H1 (cell line): ENCODE measurements around the gene SLC26A1. TPM values are rescaled to one million over a fixed set of nuclear protein-coding genes. Genes with fewer than 3 reads are reported as not detected.
A peak's percentile ranks its signal among the peaks of the same experiment; 100 is the strongest.

ENCODE experiments used
- CTCF ChIA-PET: fragments of 300-600 bp; sonication (Branson Sonifier 250); formaldehyde crosslinking; loops from one replicate; lab custom pipeline; 2021; ENCODE audit not compliant: partially characterized antibody; lab: Charles Lee
- POLR2A ChIA-PET: fragments of 300-600 bp; sonication (Branson Sonifier 250); formaldehyde crosslinking; loops from one replicate; lab custom pipeline; 2021; ENCODE audit warnings: inconsistent platforms; ENCODE audit not compliant: partially characterized antibody; lab: Charles Lee
- DNase-seq, 2 experiments: peaks; one replicate each; pipeline versions ENCODE4 v3.0.0 to v3.0.0-alpha.2; 2010 to 2022; ENCODE audit warnings: low spot score in 2 of 2, low read depth in 1 of 2, mixed read lengths in 1 of 2
- FAIRE-seq: peaks from 2 replicates; lab custom pipeline; 2011; peaks lifted over from hg19 to GRCh38; lab: Jason Lieb, UNC
- H2AFZ ChIP-seq: 2 replicates; pipeline ENCODE4 v1.8.1; 2012; ENCODE audit warnings: low read length, inconsistent platforms
- H2AK5ac ChIP-seq: 2 replicates; pipeline ENCODE4 v1.6.1; 2013; ENCODE audit warnings: low read depth, low read length
- H2BK120ac ChIP-seq: replicated peaks from 2 replicates; pipeline ENCODE3; 2013; ENCODE audit warnings: low read depth, low read length, inconsistent platforms
- H2BK12ac ChIP-seq: 2 replicates; pipeline ENCODE4 v1.6.1; 2013; ENCODE audit warnings: low read depth, low read length
- H2BK15ac ChIP-seq: 2 replicates; pipeline ENCODE4 v1.6.1; 2013; ENCODE audit warnings: low read length
- H2BK20ac ChIP-seq: 2 replicates; pipeline ENCODE4 v1.6.1; 2013; ENCODE audit warnings: low read length
- H2BK5ac ChIP-seq: 2 replicates; pipeline ENCODE4 v1.6.1; 2013; ENCODE audit warnings: low read depth, low read length
- H3K14ac ChIP-seq: 2 replicates; pipeline ENCODE4 v1.6.1; 2013; ENCODE audit warnings: inconsistent platforms; ENCODE audit not compliant: insufficient read length
- H3K18ac ChIP-seq: 2 replicates; pipeline ENCODE4 v1.6.1; 2013; ENCODE audit warnings: low read length; ENCODE audit errors: extremely low read depth
- H3K23ac ChIP-seq: 2 replicates; pipeline ENCODE4 v1.6.1; 2013; ENCODE audit warnings: inconsistent platforms; ENCODE audit not compliant: insufficient read length
- H3K23me2 ChIP-seq: 2 replicates; pipeline ENCODE4 v1.6.1; 2013; ENCODE audit warnings: low read depth, low read length
- H3K27ac ChIP-seq: 2 replicates; pipeline ENCODE4 v1.6.1; 2011; ENCODE audit warnings: low read depth, low read length, inconsistent platforms
- H3K27me3 ChIP-seq, 4 experiments: replicated peaks in 1 of 4; 1 replicate in 1 of 4; 2 replicates in 3 of 4; pipeline versions ENCODE4 v1.6.1 to v1.8.1; 2011 to 2013; ENCODE audit warnings: low read length in 3 of 4, mild to moderate bottlenecking in 3 of 4, inconsistent platforms in 2 of 4, mixed read lengths in 2 of 4, moderate library complexity in 1 of 4; ENCODE audit not compliant: control insufficient read depth in 3 of 4, insufficient read depth in 3 of 4; ENCODE audit errors: extremely low read depth in 1 of 4
- H3K36me3 ChIP-seq, 4 experiments: 2 replicates each; pipeline versions ENCODE4 v1.6.1 to v1.8.1; 2011 to 2013; ENCODE audit warnings: mild to moderate bottlenecking in 4 of 4, low read length in 3 of 4, moderate library complexity in 2 of 4, control low read depth in 1 of 4, inconsistent platforms in 1 of 4; ENCODE audit not compliant: insufficient read depth in 4 of 4, control insufficient read depth in 2 of 4
- H3K4ac ChIP-seq: replicated peaks from 2 replicates; pipeline ENCODE3; 2013; ENCODE audit warnings: low read length, low read depth, mixed read lengths, inconsistent platforms; ENCODE audit not compliant: insufficient read length
- H3K4me1 ChIP-seq, 4 experiments: replicated peaks in 1 of 4; 1 replicate in 1 of 4; 2 replicates in 3 of 4; pipeline versions ENCODE4 v1.6.1 to v1.8.1; 2011 to 2013; ENCODE audit warnings: low read length in 3 of 4, inconsistent platforms in 2 of 4, mixed read lengths in 1 of 4; ENCODE audit not compliant: insufficient read depth in 4 of 4, control insufficient read depth in 3 of 4
- H3K4me2 ChIP-seq, 2 experiments: 2 replicates each; pipeline versions ENCODE4 v1.6.1 to v1.8.1; 2011 to 2013; ENCODE audit warnings: low read depth in 2 of 2, low read length in 2 of 2, control low read depth in 1 of 2, inconsistent platforms in 1 of 2, mild to moderate bottlenecking in 1 of 2; ENCODE audit not compliant: insufficient read depth in 1 of 2
- H3K4me3 ChIP-seq, 4 experiments: fragments of 200-600, 300-600 bp in 1 of 4; sonication (generic), shearing (Covaris generic), sonication (Bioruptor Twin) in 1 of 4; 2 replicates each; pipeline versions ENCODE4 v1.5.1 to v1.8.1; 2011 to 2016; ENCODE audit warnings: low read length in 4 of 4, low read depth in 3 of 4, control low read depth in 2 of 4, inconsistent platforms in 2 of 4, mild to moderate bottlenecking in 2 of 4, mixed read lengths in 1 of 4, moderate library complexity in 1 of 4; ENCODE audit not compliant: insufficient read depth in 2 of 4; ENCODE audit errors: extremely low read depth in 1 of 4
- H3K56ac ChIP-seq: replicated peaks from 2 replicates; pipeline ENCODE3; 2013; ENCODE audit warnings: low read depth, mild to moderate bottlenecking, mixed read lengths, low read length, inconsistent platforms; ENCODE audit not compliant: insufficient read length
- H3K79me1 ChIP-seq: 2 replicates; pipeline ENCODE4 v1.6.1; 2013; ENCODE audit warnings: low read depth, low read length, control low read depth
- H3K79me2 ChIP-seq, 2 experiments: 2 replicates each; pipeline versions ENCODE4 v1.6.1 to v1.8.1; 2012 to 2013; ENCODE audit warnings: low read length in 2 of 2, mild to moderate bottlenecking in 2 of 2, inconsistent platforms in 1 of 2; ENCODE audit not compliant: insufficient read depth in 2 of 2, control insufficient read depth in 1 of 2
- H3K9ac ChIP-seq, 4 experiments: replicated peaks in 1 of 4; 1 replicate in 1 of 4; 2 replicates in 3 of 4; pipeline versions ENCODE4 v1.6.1 to v1.8.1; 2011 to 2013; ENCODE audit warnings: low read depth in 3 of 4, low read length in 3 of 4, control low read depth in 2 of 4, mild to moderate bottlenecking in 2 of 4, moderate library complexity in 2 of 4, inconsistent platforms in 1 of 4; ENCODE audit errors: extremely low read depth in 1 of 4
- H3K9me3 ChIP-seq, 2 experiments: 2 replicates each; pipeline versions ENCODE4 v1.6.1 to v1.8.1; 2012 to 2013; ENCODE audit warnings: mild to moderate bottlenecking in 2 of 2, moderate library complexity in 2 of 2, control low read depth in 1 of 2, inconsistent platforms in 1 of 2, low read depth in 1 of 2, low read length in 1 of 2, mixed read lengths in 1 of 2; ENCODE audit not compliant: insufficient read depth in 2 of 2
- H4K20me1 ChIP-seq, 2 experiments: replicated peaks in 1 of 2; 2 replicates each; pipeline versions ENCODE3 to v1.8.1; 2011 to 2013; ENCODE audit warnings: inconsistent platforms in 2 of 2, low read length in 2 of 2, mild to moderate bottlenecking in 1 of 2; ENCODE audit not compliant: insufficient read depth in 2 of 2, control insufficient read depth in 1 of 2
- H4K5ac ChIP-seq: 2 replicates; pipeline ENCODE4 v1.6.1; 2013; ENCODE audit warnings: low read length, low read depth, mixed read lengths, inconsistent platforms; ENCODE audit not compliant: insufficient read length
- H4K8ac ChIP-seq: 2 replicates; pipeline ENCODE4 v1.8.0; 2013; ENCODE audit warnings: mild to moderate bottlenecking, moderate library complexity, low read length, inconsistent platforms; ENCODE audit not compliant: insufficient read depth; ENCODE audit errors: extremely low read depth
- H4K91ac ChIP-seq: replicated peaks from 2 replicates; pipeline ENCODE3; 2013; ENCODE audit warnings: low read length, mixed read lengths, inconsistent platforms; ENCODE audit not compliant: insufficient read length
- CHD1 ChIP-seq: IDR thresholded peaks from 2 replicates; pipeline ENCODE4 v1.6.1; 2012; ENCODE audit warnings: low read depth, low read length, improper control_type of control experiment
- EGR1 ChIP-seq: IDR thresholded peaks from 2 replicates; pipeline ENCODE4 v1.6.1; 2011; ENCODE audit warnings: low read depth, low read length, borderline replicate concordance
- JUND ChIP-seq: IDR thresholded peaks from 2 replicates; pipeline ENCODE4 v1.6.1; 2011; ENCODE audit warnings: mild to moderate bottlenecking, improper control_type of control experiment, low read length
- MAFK ChIP-seq: IDR thresholded peaks from 2 replicates; pipeline ENCODE4 v1.6.1; 2012; ENCODE audit warnings: low read depth, mild to moderate bottlenecking, improper control_type of control experiment, low read length
- RNF2 ChIP-seq: fragments of 200-900, 300-1000 bp; sonication (generic); IDR thresholded peaks from 2 replicates; pipeline ENCODE4 v1.7.1; 2016; ENCODE audit warnings: borderline replicate concordance, low read depth, mild to moderate bottlenecking, antibody characterized with exemption, low read length; ENCODE audit not compliant: poor library complexity, severe bottlenecking; ENCODE audit errors: missing control alignments
- SIN3A ChIP-seq, 2 experiments: IDR thresholded peaks in 1 of 2; conservative IDR thresholded peaks in 1 of 2; 2 replicates each; pipeline ENCODE4 v1.6.1; 2011 to 2012; ENCODE audit warnings: low read length in 2 of 2, improper control_type of control experiment in 1 of 2, low read depth in 1 of 2, mild to moderate bottlenecking in 1 of 2
- SP1 ChIP-seq: IDR thresholded peaks from 2 replicates; pipeline ENCODE4 v1.6.1; 2011; ENCODE audit warnings: low read depth, low read length
- WGBS, 2 experiments: shearing (Covaris generic) in 1 of 2; methylation state at CpG; one replicate each; pipeline versions ENCODE4 v1.1.6 to v1.1.7; 2013 to 2015; ENCODE audit warnings: low lambda C conversion rate in 2 of 2, mixed read lengths in 2 of 2, inconsistent platforms in 1 of 2, low coverage in 1 of 2, missing lambda C conversion rate in 1 of 2; ENCODE audit not compliant: insufficient replicate concordance in 2 of 2, insufficient coverage in 1 of 2, insufficient read length in 1 of 2; ENCODE audit errors: extremely low coverage in 1 of 2, missing lambda C conversion rate in 1 of 2; 5-methylcytosine and 5-hydroxymethylcytosine counted together
- polyA plus RNA-seq, 7 experiments: library from polyadenylated mRNA; depleted of rRNA in 3 of 7; stranded (reverse) in 5 of 7; unstranded in 2 of 7; fragments of >200 nt in 5 of 7; fragments of 200-250 nt in 2 of 7; gene quantifications; 1 replicate in 5 of 7; 2 replicates in 1 of 7; 4 replicates in 1 of 7; pipeline versions ENCODE4 v1.2.1 to v1.2.3, GENCODE V29; 2011 to 2013; ENCODE audit warnings: missing spikeins in 2 of 7, mixed read lengths in 2 of 7
- total RNA-seq: library from RNA; stranded (reverse); fragmentation: NEBNext Ultra II Directional; extraction: Animal tissue kit (Norgen Biotek cat#: 25700); gene quantifications from 2 replicates; pipeline ENCODE4 v1.2.1, GENCODE V29; 2021
- TF ChIP-seq, protein P1 (sequence below): IDR thresholded peaks from 2 replicates; pipeline ENCODE4 v1.6.1; 2011; ENCODE audit warnings: low read depth, mild to moderate bottlenecking, low read length; ENCODE audit not compliant: insufficient read depth

Gene SLC26A1
- total and polyA plus RNA-seq, 2 of the 8 experiments (the other 6 are each of a cell fraction or from before 2014, with no cell fraction given) = 0.11 TPM; not detected in 1

DNA sequence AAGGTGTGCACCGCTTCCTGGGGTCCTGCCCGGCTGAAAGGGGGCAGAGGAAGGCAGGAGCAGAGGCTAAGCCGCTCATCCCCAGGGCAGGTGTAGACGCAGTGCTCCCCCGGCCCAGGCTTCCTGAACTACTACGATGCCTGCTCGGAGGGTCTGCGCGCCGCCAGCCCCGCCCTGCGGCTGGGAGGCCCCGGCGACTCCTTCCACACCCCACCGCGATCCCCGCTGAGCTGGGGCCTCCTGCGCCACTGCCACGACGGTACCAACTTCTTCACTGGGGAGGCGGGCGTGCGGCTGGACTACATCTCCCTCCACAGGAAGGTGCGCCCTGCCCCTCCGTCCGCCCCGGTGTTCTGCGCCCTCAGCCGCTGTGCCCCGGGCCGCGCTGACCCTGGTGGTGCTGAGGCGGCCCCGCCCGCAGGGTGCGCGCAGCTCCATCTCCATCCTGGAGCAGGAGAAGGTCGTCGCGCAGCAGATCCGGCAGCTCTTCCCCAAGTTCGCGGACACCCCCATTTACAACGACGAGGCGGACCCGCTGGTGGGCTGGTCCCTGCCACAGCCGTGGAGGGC is 8.4 kb upstream of the SLC26A1 start:
- Histone ChIP-seq H3K27ac (no peak overlapping the region), H3K9ac (no peak overlapping the region), H3K4ac (no peak overlapping the region), H4K5ac (no peak overlapping the region), H3K9me3 (no peaks in the 10 kb centered on the region), H2BK12ac (no peak overlapping the region), H2BK5ac (no peak overlapping the region), H3K4me1 (peaks cover 0 to 6% (median 4%) of the 10 kb centered on the region in 4 experiments; a peak in 5 of 7 replicates), H3K27me3 (peaks cover 55 to 88% (median 85%) of the 10 kb centered on the region in 4 experiments), H3K18ac (peak overlapping the region; percentile 48), H2BK120ac (no peak overlapping the region), H2AK5ac (peak overlapping the region; percentile 61; the same call in 1 of the 2 replicates), H3K36me3 (no peaks in the 10 kb centered on the region), H3K56ac (no peak overlapping the region), H2BK15ac (no peak overlapping the region), H3K4me2 (peak overlapping the region; percentile 61 to 76), H4K20me1 (peaks cover 2 to 19% of the 10 kb centered on the region in 2 experiments), H3K23ac (no peak overlapping the region), H3K14ac (no peak overlapping the region), H3K23me2 (peaks cover 12% of the 10 kb centered on the region; the same call in 1 of the 2 replicates), H2BK20ac (no peak overlapping the region), H2AFZ (no peak overlapping the region), H3K4me3 (peak overlapping the region; percentile 9 to 60 (median 32); a peak in 4 of 8 replicates), H3K79me2 (no peaks in the 10 kb centered on the region), H4K8ac (no peak overlapping the region), H3K79me1 (no peaks in the 10 kb centered on the region), H4K91ac (no peak overlapping the region)
- POLR2A ChIA-PET = interaction anchor here (1.3 kb wide), 1 partner anchor 32 kb away, joined by 3 read pairs; no protein-coding TSS in a partner anchor
- CTCF ChIA-PET = interaction anchor here (0.9 to 1.9 kb wide), 2 partner anchors 15 to 747 kb away, joined by 3 to 5 read pairs; partner anchors contain the start of gene IDUA
- WGBS, 2 experiments = 53% methylated on average over 32 of the region's 48 CpGs; no CpG with 5 or more reads in 1 of the 2 experiments
- DNase-seq = no peak
- no peak for FAIRE-seq
- no peak for TF ChIP-seq SP1
- TF ChIP-seq, protein P1, sequence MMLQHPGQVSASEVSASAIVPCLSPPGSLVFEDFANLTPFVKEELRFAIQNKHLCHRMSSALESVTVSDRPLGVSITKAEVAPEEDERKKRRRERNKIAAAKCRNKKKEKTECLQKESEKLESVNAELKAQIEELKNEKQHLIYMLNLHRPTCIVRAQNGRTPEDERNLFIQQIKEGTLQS = no peak
- no peak for TF ChIP-seq RNF2
- TF ChIP-seq JUND = no peak
- no peak for TF ChIP-seq CHD1
- peak in 1 of 2 experiments; percentile 28; a peak in 1 of 4 replicates for TF ChIP-seq SIN3A (conservative IDR thresholded peaks at IDR 0.05 in 1 of 2, IDR thresholded peaks at IDR 0.05 in 1 of 2; ENCODE audit: low read depth in 1 of 2, low read length in 2 of 2)
- no peak for TF ChIP-seq MAFK
- TF ChIP-seq EGR1 = no peak
